Measurements from ENCODE around the gene SEC14L5.

The SEC14L5 gene

GRCh38 chr16:5027086-5027485, 69.0 kb downstream of the SEC14L5 start:
- Histone ChIP-seq H3K36me3 (peaks cover 10% of the 10 kb centered on the region), H3K27ac (no peak overlapping the region)

GRCh38 chr16:5027575-5028235, 69.6 kb downstream of the SEC14L5 start:
- H3K4me3 ChIP-seq (ENCODE audit: low read depth in 1 of 2, low read length in 1 of 2): no peak overlapping the region
- peaks cover 10% of the 10 kb centered on the region for H3K36me3 ChIP-seq
- TF ChIP-seq CTCF (IDR thresholded peaks at IDR 0.05): no peak
- H3K27me3 ChIP-seq: peaks cover 2% of the 10 kb centered on the region
- no peaks in the 10 kb centered on the region for H3K9me3 ChIP-seq
- H3K4me1 ChIP-seq (ENCODE audit: control insufficient read depth in 1 of 2, insufficient read depth in 1 of 2, low read depth in 1 of 2, low read length in 1 of 2): peaks cover 0 to under 1% of the 10 kb centered on the region in 2 experiments
- H3K27ac ChIP-seq: no peak overlapping the region

More at GRCh38 chr16:5027086-5027485, 69.0 kb downstream of the SEC14L5 start:
- no peak overlapping the region for H3K4me3 ChIP-seq (ENCODE audit: low read depth in 1 of 2, low read length in 1 of 2)
- no peaks in the 10 kb centered on the region for H3K27me3 ChIP-seq
- H3K4me1 ChIP-seq (ENCODE audit: control insufficient read depth in 1 of 2, insufficient read depth in 1 of 2, low read depth in 1 of 2, low read length in 1 of 2): no peaks in the 10 kb centered on the region
- no peak for TF ChIP-seq CTCF (IDR thresholded peaks at IDR 0.05)
- H3K9me3 ChIP-seq: no peaks in the 10 kb centered on the region

- no peak for TF ChIP-seq CTCF (IDR thresholded peaks at IDR 0.05)
- H3K36me3 ChIP-seq: peaks cover 10% of the 10 kb centered on the region
- H3K4me1 ChIP-seq (ENCODE audit: control insufficient read depth in 1 of 2, insufficient read depth in 1 of 2, low read depth in 1 of 2, low read length in 1 of 2): peaks cover 11 to 14% of the 10 kb centered on the region in 2 experiments
- H3K9me3 ChIP-seq: no peaks in the 10 kb centered on the region
- H3K27me3 ChIP-seq: peaks cover 9% of the 10 kb centered on the region
- no peak overlapping the region for H3K27ac ChIP-seq
- H3K4me3 ChIP-seq (ENCODE audit: low read depth in 1 of 2, low read length in 1 of 2): no peak overlapping the region
Measured at GRCh38 chr16:5028950-5029475, 70.9 kb downstream of the SEC14L5 start.

- Histone ChIP-seq H3K9me3 (no peaks in the 10 kb centered on the region), H3K4me3 (ENCODE audit: low read depth in 1 of 2, low read length in 1 of 2) (no peak overlapping the region), H3K4me1 (ENCODE audit: control insufficient read depth in 1 of 2, insufficient read depth in 1 of 2, low read depth in 1 of 2, low read length in 1 of 2) (peaks cover 12 to 16% of the 10 kb centered on the region in 2 experiments), H3K27ac (no peak overlapping the region), H3K27me3 (peaks cover 9% of the 10 kb centered on the region), H3K36me3 (peaks cover 6% of the 10 kb centered on the region)
- TF ChIP-seq CTCF (IDR thresholded peaks at IDR 0.05): no peak
Measured at GRCh38 chr16:5030251-5030870, 72.2 kb downstream of the SEC14L5 start.

- no peak overlapping the region for H3K27ac ChIP-seq
- TF ChIP-seq CTCF (IDR thresholded peaks at IDR 0.05): no peak
Measured at GRCh38 chr16:5031601-5032000, 73.5 kb downstream of the SEC14L5 start.

More at GRCh38 chr16:5031601-5032000, 73.5 kb downstream of the SEC14L5 start:
- Histone ChIP-seq H3K36me3 (peaks cover 6% of the 10 kb centered on the region), H3K9me3 (no peaks in the 10 kb centered on the region), H3K27me3 (peaks cover 9% of the 10 kb centered on the region), H3K4me1 (ENCODE audit: control insufficient read depth in 1 of 2, insufficient read depth in 1 of 2, low read depth in 1 of 2, low read length in 1 of 2) (peaks cover 12 to 16% of the 10 kb centered on the region in 2 experiments), H3K4me3 (ENCODE audit: low read depth in 1 of 2, low read length in 1 of 2) (no peak overlapping the region)

Data from neutrophil (primary cell).